Esophagus squamous epithelium (tissue), 5 donors: ENCODE measurements around the gene SLC43A2. TPM values are rescaled to one million over a fixed set of nuclear protein-coding genes. Genes with fewer than 3 reads are reported as not detected.
"Not testable (repeated sequence)": the region's sequence is repeated elsewhere in the genome, so short reads cannot be mapped to it uniquely, and the experiment has no call there.

Experiments used
- DNase-seq: peaks from one replicate; lab custom pipeline; 2025; lab: John Stamatoyannopoulos, UW
- H3K27ac ChIP-seq, 4 donors: fragments of 200-600 bp; sonication (generic); one replicate each; pipeline ENCODE4 v1.5.1; 2016 to 2019; ENCODE audit warnings: mild to moderate bottlenecking in 1 of 4
- H3K27me3 ChIP-seq, 4 donors: fragments of 200-600 bp; sonication (generic); 1 replicate in 3 of 4; 2 replicates in 1 of 4; pipeline versions ENCODE4 v1.5.1 to v1.6.0; 2017 to 2021; ENCODE audit warnings: antibody characterized with exemption in 1 of 4
- H3K36me3 ChIP-seq, 3 donors: fragments of 200-600 bp; sonication (generic); one replicate each; pipeline ENCODE4 v1.5.1; 2016 to 2019
- H3K4me1 ChIP-seq, 3 donors: fragments of 200-600 bp; sonication (generic); one replicate each; pipeline ENCODE4 v1.5.1; 2017 to 2019
- H3K4me3 ChIP-seq, 4 donors: fragments of 200-600 bp; sonication (generic); 1 replicate in 3 of 4; 2 replicates in 1 of 4; pipeline ENCODE4 v1.5.1; 2016 to 2019; ENCODE audit warnings: mild to moderate bottlenecking in 2 of 4, moderate library complexity in 1 of 4
- H3K9me3 ChIP-seq, 3 donors: fragments of 200-600 bp; sonication (generic); one replicate each; pipeline ENCODE4 v1.5.1; 2016 to 2019
- CTCF ChIP-seq, 6 experiments: fragments of 450-650 bp in 4 of 6; fragments of 200-600 bp in 2 of 6; sonication (generic) in 2 of 6; IDR thresholded peaks; one replicate each; pipeline ENCODE4 v1.5.1; 2016 to 2019; ENCODE audit warnings: antibody characterized with exemption in 6 of 6, mild to moderate bottlenecking in 4 of 6, moderate library complexity in 4 of 6
- POLR2A ChIP-seq, 4 donors: fragments of 450-650 bp; IDR thresholded peaks; one replicate each; pipeline ENCODE4 v1.6.1; 2017; ENCODE audit warnings: antibody characterized with exemption in 4 of 4, mild to moderate bottlenecking in 4 of 4, moderate library complexity in 3 of 4
- WGBS, 2 donors: methylation state at CpG; one replicate each; pipeline ENCODE4 v1.1.5; 2018; 5-methylcytosine and 5-hydroxymethylcytosine counted together
- intact Hi-C: fragments of 100-400 bp; cut with DNase I; formaldehyde crosslinking; loops from one replicate; pipeline ENCODE4 v1.15.0; 2022
- total RNA-seq, 4 donors: library from RNA; depleted of rRNA; stranded (reverse); fragments of >200 nt; gene quantifications; one replicate each; pipeline ENCODE4 v1.1.0, GENCODE V29; 2016
- donor health status: DM: yes; HTN: yes; CAD: no.

SLC43A2 gene
- total RNA-seq, 4 donors from 2014 or later, result 2.5 to 12.4 (median 5.3) TPM

- Histone ChIP-seq H3K36me3 (peaks cover 14 to 100% (median 51%) of the 10 kb centered on the region in 3 donors), H3K27me3 (no peaks in the 10 kb centered on the region), H3K27ac (no peak overlapping the region), H3K9me3 (no peaks in the 10 kb centered on the region), H3K4me3 (no peak overlapping the region), H3K4me1 (no peaks in the 10 kb centered on the region)
- WGBS, 2 donors, result 79 to 84% methylated on average over 4 of the region's 4 CpGs
- TF ChIP-seq CTCF (IDR thresholded peaks at IDR 0.05) (no peak), POLR2A (IDR thresholded peaks at IDR 0.05) (no peak)
- no peak for DNase-seq
- intact Hi-C loops, result no loop called here
Observed at GRCh38 chr17:1535737-1536136, 92.9 kb downstream of the SLC43A2 start.

GRCh38 chr17:1533661-1534325 is 94.8 kb downstream of the SLC43A2 start:
- DNase-seq, result no peak
- intact Hi-C loops, result no loop called here

GRCh38 chr17:1532836-1533602 is 95.6 kb downstream of the SLC43A2 start:
- intact Hi-C loops, result no loop called here
- Histone ChIP-seq H3K27ac (peak overlapping the region in 1 of 4 donors; percentile 44), H3K4me1 (no peaks in the 10 kb centered on the region), H3K4me3 (no peak overlapping the region), H3K27me3 (no peaks in the 10 kb centered on the region), H3K9me3 (no peaks in the 10 kb centered on the region), H3K36me3 (peaks cover 11 to 100% (median 28%) of the 10 kb centered on the region in 3 donors)
- TF ChIP-seq POLR2A (IDR thresholded peaks at IDR 0.05) (no peak), CTCF (IDR thresholded peaks at IDR 0.05) (peak in 2 of 6 experiments; percentile 18 to 29)
- 73 to 86% methylated on average over 1 to 3 of the region's 10 CpGs for WGBS, 2 donors
- no peak for DNase-seq

More at GRCh38 chr17:1533661-1534325, 94.8 kb downstream of the SLC43A2 start:
- 78 to 83% methylated on average over 20 to 21 of the region's 24 CpGs for WGBS, 2 donors
- Histone ChIP-seq H3K36me3 (peaks cover 11 to 100% (median 36%) of the 10 kb centered on the region in 3 donors), H3K27me3 (no peaks in the 10 kb centered on the region), H3K9me3 (no peaks in the 10 kb centered on the region), H3K4me3 (no peak overlapping the region), H3K27ac (peak overlapping the region in 3 of 4 donors; percentile 9 to 44 (median 22)), H3K4me1 (no peaks in the 10 kb centered on the region)
- TF ChIP-seq CTCF (IDR thresholded peaks at IDR 0.05) (no peak), POLR2A (IDR thresholded peaks at IDR 0.05) (no peak)

DNA sequence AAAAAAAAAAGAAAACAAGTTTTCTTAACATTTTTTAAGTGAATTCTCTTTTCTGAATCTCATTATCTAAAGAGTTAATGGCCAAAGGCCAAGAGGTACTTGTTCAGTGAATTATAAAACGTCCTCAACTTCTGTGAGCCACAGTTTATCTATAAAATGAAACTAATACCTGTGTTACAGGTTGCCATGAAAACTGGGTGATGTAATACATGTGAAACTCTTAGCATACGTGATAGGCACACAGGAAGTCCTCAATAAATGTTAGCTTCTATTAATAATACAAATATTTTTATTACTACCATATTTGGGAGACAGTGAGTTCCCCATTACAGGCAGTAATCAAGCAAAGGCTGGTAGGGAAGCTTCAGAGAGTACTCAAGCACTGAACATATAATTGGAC is 98.8 kb downstream of the SLC43A2 start:
- Histone ChIP-seq H3K9me3 (no peaks in the 10 kb centered on the region), H3K4me3 (no peak overlapping the region), H3K4me1 (no peaks in the 10 kb centered on the region), H3K27ac (no peak overlapping the region), H3K27me3 (no peaks in the 10 kb centered on the region), H3K36me3 (peaks cover 6 to 100% (median 12%) of the 10 kb centered on the region in 3 donors)
- WGBS, 2 donors, result 40 to 41% methylated on average over 2 of the region's 2 CpGs
- intact Hi-C loops, result no loop called here
- TF ChIP-seq POLR2A (IDR thresholded peaks at IDR 0.05) (no peak), CTCF (IDR thresholded peaks at IDR 0.05) (no peak)
- no peak for DNase-seq

- H3K27me3 ChIP-seq, H3K4me3 ChIP-seq, H3K27ac ChIP-seq, H3K9me3 ChIP-seq, intact Hi-C loops, H3K4me1 ChIP-seq, DNase-seq: not testable (repeated sequence)
- H3K36me3 ChIP-seq, result peaks cover 0 to 100% (median 0%) of the 10 kb centered on the region in 3 donors
- 82 to 83% methylated on average over 4 of the region's 4 CpGs for WGBS, 2 donors
Observed at GRCh38 chr17:1526876-1527275, 101.8 kb downstream of the SLC43A2 start.
